ENCODE data around the gene ESR1.

- TF ChIP-seq CTCF (IDR thresholded peaks at IDR 0.05) = no peak
- TF ChIP-seq TAF1 (IDR thresholded peaks at IDR 0.05; ENCODE audit: borderline replicate concordance, low read depth, low read length) = no peak
- no peak for TF ChIP-seq EP300 (IDR thresholded peaks at IDR 0.05; ENCODE audit: borderline replicate concordance in 1 of 2, low read depth in 1 of 2, low read length in 1 of 2)
- TF ChIP-seq MAX (IDR thresholded peaks at IDR 0.05; ENCODE audit: low read depth) = no peak
- no peak for TF ChIP-seq ZBTB33 (IDR thresholded peaks at IDR 0.05; ENCODE audit: borderline replicate concordance, low read depth)
- TF ChIP-seq NRF1 (IDR thresholded peaks at IDR 0.05; ENCODE audit: low read depth, low read length) = no peak
- TF ChIP-seq TEAD4 (IDR thresholded peaks at IDR 0.05; ENCODE audit: borderline replicate concordance, insufficient read depth) = no peak
- TF ChIP-seq CHD2 (IDR thresholded peaks at IDR 0.05; ENCODE audit: low read length, partially characterized antibody) = no peak
- TF ChIP-seq GATA2 (CRISPR knock-in tag; IDR thresholded peaks at IDR 0.05) = no peak
- TF ChIP-seq ELF1 (IDR thresholded peaks at IDR 0.05) = no peak
These were observed 278.0 kb downstream of the ESR1 start for GRCh38 chr6:152085451-152085921.

Data from SK-N-SH (cell line).